ENCODE measurements around the gene EYA3.

Gene EYA3

DNA sequence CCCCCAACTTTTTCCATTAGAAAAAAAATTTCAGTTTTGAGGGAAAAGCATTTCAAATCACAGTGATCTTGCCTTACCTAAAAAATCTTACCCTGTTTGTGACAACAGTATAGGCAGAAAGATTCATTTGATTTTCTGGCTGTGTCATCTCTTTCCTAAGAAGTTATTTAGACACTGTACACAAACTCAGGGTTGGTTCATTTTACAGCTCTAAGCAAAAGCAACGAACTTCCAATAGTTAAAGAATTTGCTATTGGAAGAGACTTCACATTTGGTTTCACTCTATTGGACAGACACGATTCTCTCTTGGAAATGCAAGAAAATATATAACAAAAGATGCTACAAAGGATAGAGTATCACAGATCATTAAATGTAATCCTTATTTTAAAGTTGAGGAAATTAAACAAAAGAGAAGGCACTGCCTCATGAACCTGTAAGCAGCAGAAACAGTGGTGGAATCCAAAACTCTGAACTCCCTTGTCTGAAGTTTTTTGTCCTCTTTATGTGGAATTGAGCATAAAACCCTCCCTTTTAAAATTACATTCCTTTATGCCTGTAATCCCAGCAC, 20.8 kb downstream of the EYA3 start:
- TF ChIP-seq TOX (CRISPR knock-in tag; IDR thresholded peaks at IDR 0.05; ENCODE audit: borderline replicate concordance) (no peak), ZNF8 (CRISPR knock-in tag; IDR thresholded peaks at IDR 0.05) (no peak)
- peak; percentile 44 for ATAC-seq

DNA sequence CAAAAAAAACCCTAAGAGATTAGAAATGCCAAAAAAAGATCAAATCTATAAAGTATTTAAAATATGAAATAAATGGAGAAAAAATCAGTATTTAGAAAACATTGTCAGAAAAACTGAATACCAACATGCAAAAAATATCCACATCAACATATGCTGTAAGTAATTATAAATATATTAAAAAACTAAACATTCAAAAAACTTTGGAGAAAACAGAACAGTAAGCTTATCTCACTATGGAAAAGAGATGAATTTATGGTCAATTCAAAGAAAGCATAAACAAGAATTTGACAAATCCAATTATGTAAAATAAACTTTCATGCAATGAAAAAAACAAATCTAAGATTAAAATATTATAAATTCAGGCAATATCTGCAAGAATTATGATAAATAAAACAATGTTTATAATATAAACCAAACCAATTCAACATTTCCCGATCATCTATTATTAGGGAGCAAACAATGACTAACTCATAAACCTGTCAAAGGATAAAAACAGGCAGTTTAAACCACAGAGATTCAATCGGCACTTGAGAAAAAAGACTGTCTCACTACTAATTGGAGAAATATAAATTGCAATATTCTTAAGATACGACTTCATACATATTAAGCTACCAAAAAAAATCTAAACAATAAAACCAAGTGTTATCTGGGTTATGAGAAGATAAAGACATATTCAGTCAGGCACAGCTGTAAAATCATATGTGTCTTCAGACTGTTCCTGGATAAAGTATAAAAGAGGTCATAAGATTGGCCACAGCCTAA, 21.8 kb downstream of the EYA3 start:
- ATAC-seq = peak; percentile 40; the same call in 1 of the 3 replicates
- TF ChIP-seq PATZ1 (CRISPR knock-in tag; IDR thresholded peaks at IDR 0.05; ENCODE audit: borderline replicate concordance) = no peak
- TF ChIP-seq CREB5 (CRISPR knock-in tag; IDR thresholded peaks at IDR 0.05; ENCODE audit: low read depth) = no peak
- no peak for TF ChIP-seq TSHZ2 (CRISPR knock-in tag; IDR thresholded peaks at IDR 0.05)

DNA sequence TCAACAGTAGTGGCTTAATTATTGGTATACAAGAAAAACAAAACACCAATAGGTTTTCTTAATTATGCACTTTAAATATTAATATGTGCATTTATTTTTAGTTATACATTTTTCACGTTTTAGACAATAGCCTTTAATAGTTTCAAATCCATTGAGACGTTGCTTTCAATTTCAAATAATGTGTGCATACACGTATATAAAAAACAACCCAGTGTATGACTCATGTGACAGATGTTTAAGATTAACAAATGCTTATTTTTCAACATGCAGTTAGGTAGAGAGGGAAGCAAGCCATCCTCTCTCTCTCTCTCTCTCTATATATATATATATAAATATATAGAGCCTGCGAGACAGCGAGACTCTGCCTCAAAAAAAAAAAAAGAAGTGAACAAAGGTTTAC, 24.3 kb downstream of the EYA3 start:
- TF ChIP-seq CREB5 (CRISPR knock-in tag; IDR thresholded peaks at IDR 0.05; ENCODE audit: low read depth) = no peak
- no peak for TF ChIP-seq ESRRG (CRISPR knock-in tag; IDR thresholded peaks at IDR 0.05)
- TF ChIP-seq PATZ1 (CRISPR knock-in tag; IDR thresholded peaks at IDR 0.05; ENCODE audit: borderline replicate concordance) = no peak
- TF ChIP-seq ZC3H10 (CRISPR knock-in tag; IDR thresholded peaks at IDR 0.05) = no peak
- TF ChIP-seq, protein P1, sequence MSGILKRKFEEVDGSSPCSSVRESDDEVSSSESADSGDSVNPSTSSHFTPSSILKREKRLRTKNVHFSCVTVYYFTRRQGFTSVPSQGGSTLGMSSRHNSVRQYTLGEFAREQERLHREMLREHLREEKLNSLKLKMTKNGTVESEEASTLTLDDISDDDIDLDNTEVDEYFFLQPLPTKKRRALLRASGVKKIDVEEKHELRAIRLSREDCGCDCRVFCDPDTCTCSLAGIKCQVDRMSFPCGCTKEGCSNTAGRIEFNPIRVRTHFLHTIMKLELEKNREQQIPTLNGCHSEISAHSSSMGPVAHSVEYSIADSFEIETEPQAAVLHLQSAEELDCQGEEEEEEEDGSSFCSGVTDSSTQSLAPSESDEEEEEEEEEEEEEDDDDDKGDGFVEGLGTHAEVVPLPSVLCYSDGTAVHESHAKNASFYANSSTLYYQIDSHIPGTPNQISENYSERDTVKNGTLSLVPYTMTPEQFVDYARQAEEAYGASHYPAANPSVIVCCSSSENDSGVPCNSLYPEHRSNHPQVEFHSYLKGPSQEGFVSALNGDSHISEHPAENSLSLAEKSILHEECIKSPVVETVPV (CRISPR knock-in tag; IDR thresholded peaks at IDR 0.05) = no peak
- TF ChIP-seq TSHZ2 (CRISPR knock-in tag; IDR thresholded peaks at IDR 0.05) = no peak
- no peak for TF ChIP-seq ZNF8 (CRISPR knock-in tag; IDR thresholded peaks at IDR 0.05)
- TF ChIP-seq TCF4 (CRISPR knock-in tag; IDR thresholded peaks at IDR 0.05; ENCODE audit: borderline replicate concordance) = no peak
- no peak for TF ChIP-seq GLIS3 (CRISPR knock-in tag; IDR thresholded peaks at IDR 0.05)
- TF ChIP-seq TOX (CRISPR knock-in tag; IDR thresholded peaks at IDR 0.05; ENCODE audit: borderline replicate concordance) = no peak
- no peak for TF ChIP-seq OSR1 (CRISPR knock-in tag; IDR thresholded peaks at IDR 0.05)
- TF ChIP-seq CSDC2 (CRISPR knock-in tag; IDR thresholded peaks at IDR 0.05) = no peak
- no peak for TF ChIP-seq ZNF70 (CRISPR knock-in tag; IDR thresholded peaks at IDR 0.05)
- TF ChIP-seq POU6F1 (CRISPR knock-in tag; IDR thresholded peaks at IDR 0.05; ENCODE audit: borderline replicate concordance, low read depth) = no peak
- ATAC-seq = peak; percentile 53

All from SK-N-SH treated with all-trans-retinoic acid at 6 μM for 48 hours (cell line).